Right atrium auricular region (tissue), 2 donors: ENCODE data around the gene ADPRM. TPM values are rescaled to one million over a fixed set of nuclear protein-coding genes. Genes with fewer than 3 reads are reported as not detected.

Source experiments
- DNase-seq: peaks from one replicate; pipeline ENCODE4 v3.0.0-alpha.2; 2019; ENCODE audit warnings: low spot score
- H3K27ac ChIP-seq, 2 donors: fragments of 200-600 bp; sonication (generic); 1 replicate in 1 of 2; 2 replicates in 1 of 2; pipeline ENCODE4 v1.5.1; 2016 to 2019
- H3K27me3 ChIP-seq, 2 donors: fragments of 200-600 bp; sonication (generic); one replicate each; pipeline versions ENCODE4 v1.5.1 to v1.6.0; 2017 to 2019
- H3K36me3 ChIP-seq: fragments of 200-600 bp; sonication (generic); one replicate; pipeline ENCODE4 v1.5.1; 2016
- H3K4me1 ChIP-seq, 2 donors: fragments of 200-600 bp; sonication (generic); one replicate each; pipeline versions ENCODE4 v1.5.1 to v1.6.0; 2017 to 2019
- H3K4me3 ChIP-seq, 2 donors: fragments of 200-600 bp; sonication (generic); 1 replicate in 1 of 2; 2 replicates in 1 of 2; pipeline ENCODE4 v1.5.1; 2017 to 2019; ENCODE audit warnings: mild to moderate bottlenecking in 1 of 2, moderate library complexity in 1 of 2
- H3K9me3 ChIP-seq, 2 donors: fragments of 200-600 bp; sonication (generic); one replicate each; pipeline ENCODE4 v1.5.1; 2019
- total RNA-seq, 2 donors: library from RNA; depleted of rRNA; stranded (reverse); fragments of >200 nt; gene quantifications; one replicate each; pipeline ENCODE4 v1.1.0, GENCODE V29; 2016
- TF ChIP-seq, protein P1 (sequence below), 2 donors: fragments of 200-600 bp; sonication (generic); IDR thresholded peaks; one replicate each; pipeline ENCODE4 v1.5.1; 2019; ENCODE audit warnings: antibody characterized with exemption in 2 of 2

ADPRM gene
- total RNA-seq, 2 donors from 2014 or later, result 2.4 to 3.8 TPM

DNA sequence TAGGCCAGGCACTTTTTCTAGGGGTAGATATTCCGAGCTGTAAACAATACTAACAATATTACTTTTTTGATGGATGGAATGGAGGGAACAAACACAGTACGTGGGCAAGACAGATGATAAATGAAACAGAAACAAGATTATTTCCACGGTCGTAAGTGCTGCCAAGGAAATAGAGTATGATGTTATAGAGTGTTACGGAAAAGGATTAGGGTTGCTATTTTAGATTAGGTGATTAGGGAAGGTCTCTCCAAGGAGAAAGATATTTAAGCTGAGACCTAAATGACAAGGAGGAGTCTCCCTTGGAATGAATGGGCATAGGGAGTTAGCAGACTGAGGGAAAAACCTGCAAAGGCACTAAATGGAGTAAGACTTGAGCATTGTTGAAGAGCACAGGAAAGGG lies 8.3 kb downstream of the ADPRM start:
- no peak overlapping the region for H3K27ac ChIP-seq
- peaks cover 0 to 7% of the 10 kb centered on the region in 2 donors for H3K4me1 ChIP-seq
- no peaks in the 10 kb centered on the region for H3K9me3 ChIP-seq
- peaks cover 29% of the 10 kb centered on the region for H3K36me3 ChIP-seq
- no peak overlapping the region for H3K4me3 ChIP-seq
- H3K27me3 ChIP-seq, result no peaks in the 10 kb centered on the region
- TF ChIP-seq, protein P1, sequence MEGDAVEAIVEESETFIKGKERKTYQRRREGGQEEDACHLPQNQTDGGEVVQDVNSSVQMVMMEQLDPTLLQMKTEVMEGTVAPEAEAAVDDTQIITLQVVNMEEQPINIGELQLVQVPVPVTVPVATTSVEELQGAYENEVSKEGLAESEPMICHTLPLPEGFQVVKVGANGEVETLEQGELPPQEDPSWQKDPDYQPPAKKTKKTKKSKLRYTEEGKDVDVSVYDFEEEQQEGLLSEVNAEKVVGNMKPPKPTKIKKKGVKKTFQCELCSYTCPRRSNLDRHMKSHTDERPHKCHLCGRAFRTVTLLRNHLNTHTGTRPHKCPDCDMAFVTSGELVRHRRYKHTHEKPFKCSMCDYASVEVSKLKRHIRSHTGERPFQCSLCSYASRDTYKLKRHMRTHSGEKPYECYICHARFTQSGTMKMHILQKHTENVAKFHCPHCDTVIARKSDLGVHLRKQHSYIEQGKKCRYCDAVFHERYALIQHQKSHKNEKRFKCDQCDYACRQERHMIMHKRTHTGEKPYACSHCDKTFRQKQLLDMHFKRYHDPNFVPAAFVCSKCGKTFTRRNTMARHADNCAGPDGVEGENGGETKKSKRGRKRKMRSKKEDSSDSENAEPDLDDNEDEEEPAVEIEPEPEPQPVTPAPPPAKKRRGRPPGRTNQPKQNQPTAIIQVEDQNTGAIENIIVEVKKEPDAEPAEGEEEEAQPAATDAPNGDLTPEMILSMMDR (IDR thresholded peaks at IDR 0.05), result no peak
- no peak for DNase-seq

GRCh38 chr17:10713318-10713717 lies 15.9 kb downstream of the ADPRM start:
- Histone ChIP-seq H3K9me3 (no peaks in the 10 kb centered on the region), H3K27me3 (no peaks in the 10 kb centered on the region), H3K36me3 (peaks cover 22% of the 10 kb centered on the region), H3K27ac (no peak overlapping the region), H3K4me3 (no peak overlapping the region), H3K4me1 (no peaks in the 10 kb centered on the region)
- no peak for DNase-seq
- TF ChIP-seq, protein P1 (IDR thresholded peaks at IDR 0.05), result no peak

GRCh38 chr17:10716218-10716617 lies 18.8 kb downstream of the ADPRM start:
- Histone ChIP-seq H3K27me3 (no peaks in the 10 kb centered on the region), H3K4me3 (no peak overlapping the region), H3K27ac (no peak overlapping the region), H3K9me3 (no peaks in the 10 kb centered on the region), H3K36me3 (peaks cover 11% of the 10 kb centered on the region), H3K4me1 (no peaks in the 10 kb centered on the region)
- TF ChIP-seq, protein P1 (IDR thresholded peaks at IDR 0.05), result no peak
- no peak for DNase-seq

DNA sequence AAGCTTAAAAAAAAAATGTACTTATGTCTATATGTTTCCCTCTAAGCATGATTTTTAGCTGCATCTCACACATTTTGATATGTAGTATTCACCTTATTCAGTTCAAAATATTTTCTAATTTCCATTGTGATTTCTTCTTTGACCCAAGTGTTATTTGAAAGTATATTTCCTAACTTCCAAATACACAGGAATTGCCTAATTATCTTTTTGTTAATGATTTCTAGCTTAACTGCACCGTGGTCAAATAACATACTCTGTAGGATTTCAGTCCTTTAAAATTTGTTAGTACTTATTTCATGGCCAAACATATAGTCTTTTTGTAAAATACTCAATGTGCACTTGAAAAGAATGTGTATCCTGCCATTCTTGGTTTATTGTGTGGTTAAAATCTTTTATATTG lies 21.2 kb downstream of the ADPRM start:
- Histone ChIP-seq H3K27me3 (no peaks in the 10 kb centered on the region), H3K4me3 (no peak overlapping the region), H3K4me1 (no peaks in the 10 kb centered on the region), H3K27ac (no peak overlapping the region), H3K9me3 (no peaks in the 10 kb centered on the region), H3K36me3 (no peaks in the 10 kb centered on the region)
- TF ChIP-seq, protein P1 (IDR thresholded peaks at IDR 0.05), result no peak
- DNase-seq, result no peak

DNA sequence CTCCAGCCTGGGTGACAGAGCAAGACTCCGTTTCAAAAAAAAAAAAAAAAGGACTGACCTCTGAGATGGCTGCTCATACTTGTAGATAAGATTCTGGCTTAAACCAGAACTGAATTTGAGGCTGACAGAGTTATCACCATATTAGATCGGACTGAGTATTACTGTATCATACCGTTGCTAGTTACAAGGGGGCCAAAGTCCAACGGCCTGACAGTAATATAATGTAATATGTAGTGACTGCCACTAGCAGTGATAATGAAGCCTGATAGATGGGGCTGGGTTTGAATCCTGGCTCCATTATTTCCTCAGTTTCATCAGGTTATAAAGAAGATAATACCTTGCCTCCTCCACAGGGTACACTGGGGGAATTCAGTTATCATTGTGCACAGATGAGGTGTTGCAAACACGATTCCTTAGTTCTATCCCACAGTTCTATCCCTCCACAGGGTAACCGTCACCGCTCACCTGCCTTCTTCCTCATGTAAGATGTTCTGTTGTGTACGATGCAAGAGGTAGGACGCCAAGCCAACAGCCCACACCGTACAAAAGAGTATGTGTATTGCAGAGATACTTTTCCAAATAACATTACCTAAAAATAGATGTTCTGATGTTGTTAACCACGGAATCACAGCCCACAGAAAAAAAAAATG lies 27.3 kb downstream of the ADPRM start:
- TF ChIP-seq, protein P1 (IDR thresholded peaks at IDR 0.05), result no peak
- Histone ChIP-seq H3K9me3 (no peaks in the 10 kb centered on the region), H3K4me3 (no peak overlapping the region), H3K36me3 (no peaks in the 10 kb centered on the region), H3K27ac (no peak overlapping the region), H3K4me1 (peaks cover 0 to 7% of the 10 kb centered on the region in 2 donors), H3K27me3 (no peaks in the 10 kb centered on the region)
- no peak for DNase-seq

GRCh38 chr17:10725262-10725661 lies 27.9 kb downstream of the ADPRM start:
- Histone ChIP-seq H3K4me1 (peaks cover 0 to 7% of the 10 kb centered on the region in 2 donors), H3K36me3 (no peaks in the 10 kb centered on the region), H3K9me3 (no peaks in the 10 kb centered on the region), H3K4me3 (no peak overlapping the region), H3K27me3 (no peaks in the 10 kb centered on the region), H3K27ac (no peak overlapping the region)
- DNase-seq, result peak; percentile 28
- TF ChIP-seq, protein P1 (IDR thresholded peaks at IDR 0.05), result no peak
